PC-9 (cell line): Measurements from ENCODE around the gene CCDC87. TPM values are rescaled to one million over a fixed set of nuclear protein-coding genes. Genes with fewer than 3 reads are reported as not detected.

ENCODE experiments used
- BruUV-seq: library from RNA; stranded (reverse); fragments of 400-500 nt; replicated peaks from 2 replicates; lab custom pipeline; 2021; lab: Mats Ljungman, UMichigan
- CTCF ChIA-PET: fragments of 300-600 bp; sonication (Branson Sonifier 250); formaldehyde crosslinking; loops from one replicate; lab custom pipeline; 2022; ENCODE audit warnings: antibody characterized with exemption; lab: Charles Lee
- POLR2A ChIA-PET: fragments of 300-600 bp; sonication (Branson Sonifier 250); formaldehyde crosslinking; loops from one replicate; lab custom pipeline; 2022; ENCODE audit warnings: antibody characterized with exemption; ENCODE audit not compliant: unreplicated experiment; lab: Charles Lee
- DNase-seq, 2 experiments: peaks; one replicate each; pipeline versions ENCODE4 v3.0.0 to v3.0.0-alpha.2; 2015 to 2022; ENCODE audit warnings: mixed read lengths in 1 of 2
- H2AFZ ChIP-seq: fragments of 200-600 bp; sonication (generic); 2 replicates; pipeline ENCODE4 v1.8.1; 2017; ENCODE audit warnings: antibody characterized with exemption
- H3F3A ChIP-seq: fragments of 200-600 bp; sonication (generic); 2 replicates; pipeline ENCODE4 v1.8.1; 2017; ENCODE audit warnings: antibody characterized with exemption, mild to moderate bottlenecking, low read depth; ENCODE audit not compliant: insufficient read depth
- H3K27ac ChIP-seq: fragments of 200-600 bp; sonication (generic); 2 replicates; pipeline ENCODE4 v1.6.1; 2016; ENCODE audit warnings: mixed run types
- H3K27me3 ChIP-seq: fragments of 200-600 bp; sonication (generic); 2 replicates; pipeline ENCODE4 v1.6.1; 2016; ENCODE audit warnings: low read depth, mixed run types; ENCODE audit not compliant: insufficient read depth
- H3K36me3 ChIP-seq: fragments of 200-600 bp; sonication (generic); 2 replicates; pipeline ENCODE4 v1.6.1; 2016; ENCODE audit warnings: low read depth, mixed run types
- H3K4me1 ChIP-seq: fragments of 200-600 bp; sonication (generic); replicated peaks from 2 replicates; pipeline ENCODE4 v1.6.1; 2016; ENCODE audit warnings: mixed run types; ENCODE audit not compliant: insufficient read depth
- H3K4me2 ChIP-seq: fragments of 200-600 bp; sonication (generic); 2 replicates; pipeline ENCODE4 v1.6.1; 2017; ENCODE audit warnings: mixed run types
- H3K4me3 ChIP-seq: fragments of 200-600 bp; sonication (generic); 2 replicates; pipeline ENCODE4 v1.6.1; 2016; ENCODE audit warnings: mixed run types
- H3K79me2 ChIP-seq: fragments of 200-600 bp; sonication (generic); 2 replicates; pipeline ENCODE4 v1.6.1; 2017; ENCODE audit warnings: low read depth, mixed run types
- H3K9me2 ChIP-seq: fragments of 200-600 bp; sonication (generic); 2 replicates; pipeline ENCODE4 v1.8.1; 2017; ENCODE audit warnings: mild to moderate bottlenecking; ENCODE audit not compliant: insufficient read depth
- H3K9me3 ChIP-seq: fragments of 200-600 bp; sonication (generic); 2 replicates; pipeline ENCODE4 v1.8.1; 2016; ENCODE audit warnings: low read depth; ENCODE audit not compliant: insufficient read depth
- H4K20me1 ChIP-seq: fragments of 200-600 bp; sonication (generic); 2 replicates; pipeline ENCODE4 v1.8.1; 2017; ENCODE audit not compliant: insufficient read depth
- EZH2 ChIP-seq: fragments of 200-600 bp; sonication (generic); IDR thresholded peaks from 2 replicates; pipeline ENCODE4 v1.8.0; 2017; ENCODE audit warnings: antibody characterized with exemption, low read depth
- intact Hi-C: fragments of 100-400 bp; cut with micrococcal nuclease; formaldehyde crosslinking; loops from one replicate; pipeline ENCODE4 v1.10.0; 2022; ENCODE audit not compliant: unreplicated experiment
- total RNA-seq: library from RNA; stranded (reverse); gene quantifications from 2 replicates; pipeline ENCODE4 v1.2.3, GENCODE V29; 2021
- TF ChIP-seq, protein P1 (sequence below): fragments of 200-600 bp; sonication (generic); conservative IDR thresholded peaks from 2 replicates; pipeline ENCODE4 v1.6.1; 2017; ENCODE audit warnings: mixed run types, antibody characterized with exemption, mild to moderate bottlenecking, moderate library complexity

The CCDC87 gene
- total RNA-seq, 1 experiment from 2014 or later = 1.0 TPM

DNA sequence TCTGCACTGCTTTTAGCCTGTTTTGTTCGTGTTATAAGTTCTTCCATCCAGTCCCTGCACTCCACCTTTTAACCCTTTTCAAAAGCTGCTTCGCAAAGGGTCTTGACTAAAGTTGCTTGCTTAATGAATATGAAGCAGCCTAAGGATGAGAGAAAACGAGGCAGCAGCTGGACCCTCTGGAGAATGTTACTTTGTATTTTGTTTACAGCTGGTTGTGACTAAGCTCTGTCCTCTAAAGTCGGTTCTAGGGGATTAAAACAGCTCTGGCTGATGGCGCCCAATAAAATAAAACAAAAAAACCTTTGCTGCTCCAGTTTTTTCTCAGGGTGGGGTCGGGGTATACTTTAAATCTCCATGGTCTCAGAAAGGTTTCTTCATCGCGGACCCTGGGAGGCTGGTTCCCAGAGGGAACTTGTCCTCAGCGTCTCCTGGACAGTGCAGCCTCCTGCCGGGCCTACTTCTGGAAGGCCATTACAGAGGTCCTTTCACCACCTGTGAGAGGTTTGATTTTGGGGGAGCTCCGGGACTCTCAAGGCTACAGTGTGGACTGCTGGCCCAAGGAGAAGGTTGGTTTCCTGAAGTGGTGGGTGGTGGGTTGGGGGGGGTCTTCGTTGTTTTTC lies 44.8 kb upstream of the CCDC87 start:
- Histone ChIP-seq H2AFZ (peak overlapping the region; percentile 66), H3K79me2 (peaks cover 96% of the 10 kb centered on the region), H3K4me1 (peaks cover 37% of the 10 kb centered on the region), H3K36me3 (peaks cover 29% of the 10 kb centered on the region), H3K9me2 (no peaks in the 10 kb centered on the region), H3F3A (peaks cover 73% of the 10 kb centered on the region), H3K4me3 (peak overlapping the region; percentile 92), H3K9me3 (no peaks in the 10 kb centered on the region), H4K20me1 (peaks cover 56% of the 10 kb centered on the region), H3K27ac (peak overlapping the region; percentile 43), H3K4me2 (peak overlapping the region; percentile 82), H3K27me3 (no peaks in the 10 kb centered on the region)
- POLR2A ChIA-PET = interaction anchor here (0.5 to 2.1 kb wide), 8 partner anchors 13 to 742 kb away, joined by 5 to 18 read pairs (median 8); partner anchors contain the start of genes RBM14 and RCE1
- BruUV-seq = TSS peak; percentile 97
- intact Hi-C loops = loop anchor here (1.0 kb wide), 1 partner anchor 21 kb away; the partner anchor contains the start of gene RBM14
- TF ChIP-seq, protein P1, sequence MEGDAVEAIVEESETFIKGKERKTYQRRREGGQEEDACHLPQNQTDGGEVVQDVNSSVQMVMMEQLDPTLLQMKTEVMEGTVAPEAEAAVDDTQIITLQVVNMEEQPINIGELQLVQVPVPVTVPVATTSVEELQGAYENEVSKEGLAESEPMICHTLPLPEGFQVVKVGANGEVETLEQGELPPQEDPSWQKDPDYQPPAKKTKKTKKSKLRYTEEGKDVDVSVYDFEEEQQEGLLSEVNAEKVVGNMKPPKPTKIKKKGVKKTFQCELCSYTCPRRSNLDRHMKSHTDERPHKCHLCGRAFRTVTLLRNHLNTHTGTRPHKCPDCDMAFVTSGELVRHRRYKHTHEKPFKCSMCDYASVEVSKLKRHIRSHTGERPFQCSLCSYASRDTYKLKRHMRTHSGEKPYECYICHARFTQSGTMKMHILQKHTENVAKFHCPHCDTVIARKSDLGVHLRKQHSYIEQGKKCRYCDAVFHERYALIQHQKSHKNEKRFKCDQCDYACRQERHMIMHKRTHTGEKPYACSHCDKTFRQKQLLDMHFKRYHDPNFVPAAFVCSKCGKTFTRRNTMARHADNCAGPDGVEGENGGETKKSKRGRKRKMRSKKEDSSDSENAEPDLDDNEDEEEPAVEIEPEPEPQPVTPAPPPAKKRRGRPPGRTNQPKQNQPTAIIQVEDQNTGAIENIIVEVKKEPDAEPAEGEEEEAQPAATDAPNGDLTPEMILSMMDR = no peak
- no peak for TF ChIP-seq EZH2
- DNase-seq = peak in 1 of 2 experiments; percentile 12
- CTCF ChIA-PET = interaction anchor here (0.6 to 1.4 kb wide), 4 partner anchors 40 to 492 kb away, joined by 3 read pairs; partner anchors contain the start of genes MRPL11 and RBM4B

- Histone ChIP-seq H3K4me1 (peaks cover 25% of the 10 kb centered on the region), H3K9me3 (no peaks in the 10 kb centered on the region), H3K27me3 (no peaks in the 10 kb centered on the region), H3K36me3 (peaks cover 17% of the 10 kb centered on the region), H3K9me2 (no peaks in the 10 kb centered on the region), H3K4me2 (no peak overlapping the region), H3F3A (peaks cover 65% of the 10 kb centered on the region), H3K79me2 (peaks cover 96% of the 10 kb centered on the region), H2AFZ (no peak overlapping the region), H4K20me1 (peaks cover 56% of the 10 kb centered on the region), H3K4me3 (no peak overlapping the region), H3K27ac (no peak overlapping the region)
- CTCF ChIA-PET = interaction anchor here (0.7 kb wide), 1 partner anchor 869 kb away, joined by 4 read pairs; the partner anchor contains the start of gene PITPNM1
- BruUV-seq = no TSS peak
- TF ChIP-seq, protein P1 = no peak
- TF ChIP-seq EZH2 = no peak
- POLR2A ChIA-PET = no interaction called here
- intact Hi-C loops = no loop called here
- DNase-seq = no peak
These were observed 43.5 kb upstream of the CCDC87 start for GRCh38 chr11:66636411-66636810.

DNA sequence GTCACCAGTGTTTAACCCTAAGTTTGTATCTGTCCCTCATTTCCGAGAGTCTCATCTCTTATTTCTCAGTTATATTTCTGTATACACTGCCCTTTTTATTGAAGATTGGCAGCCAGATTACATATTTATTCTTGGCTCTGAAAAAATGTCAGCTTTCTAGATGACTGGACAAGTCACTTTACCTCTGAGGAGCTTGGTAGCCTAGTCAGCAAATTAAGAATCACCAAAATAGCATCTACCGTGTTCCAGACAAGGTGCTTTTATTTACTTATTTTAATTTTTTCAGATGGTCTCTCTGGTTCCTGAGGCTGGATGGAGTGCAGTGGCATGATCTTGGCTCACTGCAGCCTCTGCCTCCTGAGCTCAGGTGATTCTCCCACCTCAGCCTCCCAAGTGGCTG lies 40.1 kb upstream of the CCDC87 start:
- Histone ChIP-seq H2AFZ (no peak overlapping the region), H3K27me3 (no peaks in the 10 kb centered on the region), H3F3A (peaks cover 73% of the 10 kb centered on the region), H3K79me2 (peaks cover 99% of the 10 kb centered on the region), H3K9me2 (no peaks in the 10 kb centered on the region), H3K4me3 (no peak overlapping the region), H3K9me3 (no peaks in the 10 kb centered on the region), H3K4me1 (peaks cover 3% of the 10 kb centered on the region; the same call in 1 of the 2 replicates), H3K27ac (no peak overlapping the region), H3K4me2 (no peak overlapping the region), H3K36me3 (peaks cover 19% of the 10 kb centered on the region), H4K20me1 (peaks cover 62% of the 10 kb centered on the region)
- no peak for DNase-seq
- POLR2A ChIA-PET = no interaction called here
- intact Hi-C loops = no loop called here
- CTCF ChIA-PET = interaction anchor here (0.6 kb wide), 1 partner anchor 200 kb away, joined by 30 read pairs; no protein-coding TSS in a partner anchor
- TF ChIP-seq, protein P1 = no peak
- no peak for TF ChIP-seq EZH2
- no TSS peak for BruUV-seq
